ENCODE results near the gene BCAT1.
"Not testable (repeated sequence)": the region's sequence is repeated elsewhere in the genome, so short reads cannot be mapped to it uniquely, and the experiment has no call there.

Gene BCAT1

DNA sequence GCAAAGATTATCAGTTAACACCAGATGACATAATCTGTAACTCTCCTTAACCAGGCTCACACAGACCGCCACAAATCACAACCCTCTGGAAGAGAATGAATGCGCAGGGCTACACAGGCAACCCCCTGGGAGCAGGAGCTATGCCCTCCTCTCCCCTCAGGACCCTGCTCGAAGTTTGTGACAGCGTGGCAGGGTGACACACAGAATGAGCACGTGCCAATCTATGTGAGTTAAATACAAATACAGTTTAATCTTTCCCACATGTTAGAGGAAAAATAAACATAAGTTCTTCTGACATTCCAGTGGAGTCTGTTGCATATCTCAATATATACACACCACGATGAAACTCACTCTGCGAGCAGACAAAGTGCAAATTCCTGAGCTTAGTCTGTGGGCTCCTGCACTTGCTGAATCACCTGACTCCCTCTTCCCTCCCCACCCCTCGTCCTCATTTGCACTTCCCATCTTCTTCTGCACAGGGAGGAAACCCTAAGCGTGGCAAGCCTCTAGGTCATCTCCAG lies 37.6 kb downstream of the BCAT1 start:
- DNase-seq: no peak
- TF ChIP-seq, protein P1, sequence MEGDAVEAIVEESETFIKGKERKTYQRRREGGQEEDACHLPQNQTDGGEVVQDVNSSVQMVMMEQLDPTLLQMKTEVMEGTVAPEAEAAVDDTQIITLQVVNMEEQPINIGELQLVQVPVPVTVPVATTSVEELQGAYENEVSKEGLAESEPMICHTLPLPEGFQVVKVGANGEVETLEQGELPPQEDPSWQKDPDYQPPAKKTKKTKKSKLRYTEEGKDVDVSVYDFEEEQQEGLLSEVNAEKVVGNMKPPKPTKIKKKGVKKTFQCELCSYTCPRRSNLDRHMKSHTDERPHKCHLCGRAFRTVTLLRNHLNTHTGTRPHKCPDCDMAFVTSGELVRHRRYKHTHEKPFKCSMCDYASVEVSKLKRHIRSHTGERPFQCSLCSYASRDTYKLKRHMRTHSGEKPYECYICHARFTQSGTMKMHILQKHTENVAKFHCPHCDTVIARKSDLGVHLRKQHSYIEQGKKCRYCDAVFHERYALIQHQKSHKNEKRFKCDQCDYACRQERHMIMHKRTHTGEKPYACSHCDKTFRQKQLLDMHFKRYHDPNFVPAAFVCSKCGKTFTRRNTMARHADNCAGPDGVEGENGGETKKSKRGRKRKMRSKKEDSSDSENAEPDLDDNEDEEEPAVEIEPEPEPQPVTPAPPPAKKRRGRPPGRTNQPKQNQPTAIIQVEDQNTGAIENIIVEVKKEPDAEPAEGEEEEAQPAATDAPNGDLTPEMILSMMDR (IDR thresholded peaks at IDR 0.05): no peak
- Mint-ChIP-seq H3K9me3 (no peaks in the 10 kb centered on the region), H3K4me1 (peaks cover 13% of the 10 kb centered on the region), H3K36me3 (ENCODE audit: low read depth) (peaks cover 39% of the 10 kb centered on the region), H3K27ac (no peak overlapping the region), H3K4me3 (no peak overlapping the region), H3K27me3 (ENCODE audit: low read depth, poor library complexity) (no peaks in the 10 kb centered on the region)

DNA sequence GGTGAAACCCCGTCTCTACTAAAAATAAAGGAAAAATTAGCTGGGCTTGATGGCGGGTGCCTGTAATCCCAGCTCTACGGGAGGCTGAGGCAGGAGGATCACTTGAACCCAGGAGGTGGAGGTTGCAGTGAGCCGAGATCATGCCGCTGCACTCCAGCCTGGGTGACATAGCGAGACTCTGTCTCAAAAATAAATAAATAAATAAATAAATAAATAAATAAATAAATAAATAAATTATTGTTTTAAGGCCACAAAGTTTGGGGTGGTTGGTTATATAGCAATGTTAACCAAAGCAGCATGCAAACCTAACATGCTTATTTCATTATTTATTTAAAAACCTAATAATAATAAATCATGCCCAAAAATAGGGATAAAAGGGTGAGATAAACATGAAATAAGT lies 38.7 kb downstream of the BCAT1 start:
- H3K27ac Mint-ChIP-seq; H3K9me3 Mint-ChIP-seq; H3K4me3 Mint-ChIP-seq; DNase-seq; H3K27me3 Mint-ChIP-seq (ENCODE audit: low read depth, poor library complexity): not testable (repeated sequence)
- Mint-ChIP-seq H3K4me1 (peaks cover 13% of the 10 kb centered on the region), H3K36me3 (ENCODE audit: low read depth) (peaks cover 36% of the 10 kb centered on the region)

DNA sequence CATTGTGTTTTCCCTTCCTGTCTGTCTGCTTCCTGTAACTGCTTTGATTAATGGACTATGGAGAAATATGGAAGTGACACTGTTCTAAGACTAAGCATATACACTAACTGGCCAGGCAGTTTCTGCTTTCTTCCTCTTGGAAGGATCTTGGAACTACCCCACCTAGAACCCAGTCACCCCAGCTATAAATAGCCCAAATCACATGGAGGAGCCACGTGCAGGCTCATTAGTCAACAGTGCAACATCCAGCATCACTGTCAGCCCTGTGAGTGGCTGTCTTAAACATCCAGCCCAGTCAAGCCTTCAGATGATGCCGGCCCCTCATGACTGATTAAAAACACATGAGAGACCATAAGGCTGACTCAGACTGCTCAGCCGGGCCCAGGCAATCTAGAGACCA lies 39.2 kb downstream of the BCAT1 start:
- Mint-ChIP-seq H3K9me3 (no peaks in the 10 kb centered on the region), H3K4me1 (peaks cover 13% of the 10 kb centered on the region), H3K27ac (no peak overlapping the region), H3K4me3 (no peak overlapping the region), H3K36me3 (ENCODE audit: low read depth) (peaks cover 36% of the 10 kb centered on the region), H3K27me3 (ENCODE audit: low read depth, poor library complexity) (no peaks in the 10 kb centered on the region)
- TF ChIP-seq, protein P1 (IDR thresholded peaks at IDR 0.05): no peak
- no peak for DNase-seq

DNA sequence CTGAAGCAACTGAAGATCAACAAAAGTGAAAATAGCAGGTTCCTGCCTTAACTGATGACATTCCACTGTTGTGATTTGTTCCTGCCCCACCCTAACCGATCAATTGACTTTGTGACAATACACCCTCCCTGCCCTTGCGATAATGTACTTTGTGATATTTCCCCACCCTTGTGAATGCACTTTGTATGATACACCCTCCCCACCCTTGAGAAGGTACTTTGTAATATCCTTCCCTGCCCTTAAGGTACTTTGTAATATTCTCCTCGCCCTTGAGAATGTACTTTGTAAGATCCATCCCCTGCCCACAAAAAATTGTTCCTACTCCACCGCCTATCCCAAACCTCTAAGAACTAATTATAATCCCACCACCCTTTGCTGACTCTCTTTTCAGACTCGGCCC lies 41.4 kb downstream of the BCAT1 start:
- peaks cover 3% of the 10 kb centered on the region for H3K27me3 Mint-ChIP-seq (ENCODE audit: low read depth, poor library complexity)
- H3K36me3 Mint-ChIP-seq (ENCODE audit: low read depth): peaks cover 24% of the 10 kb centered on the region
- no peak overlapping the region for H3K27ac Mint-ChIP-seq
- no peaks in the 10 kb centered on the region for H3K9me3 Mint-ChIP-seq
- no peak overlapping the region for H3K4me3 Mint-ChIP-seq
- no peak for DNase-seq
- TF ChIP-seq, protein P1 (IDR thresholded peaks at IDR 0.05): no peak
- H3K4me1 Mint-ChIP-seq: peaks cover 17% of the 10 kb centered on the region

DNA sequence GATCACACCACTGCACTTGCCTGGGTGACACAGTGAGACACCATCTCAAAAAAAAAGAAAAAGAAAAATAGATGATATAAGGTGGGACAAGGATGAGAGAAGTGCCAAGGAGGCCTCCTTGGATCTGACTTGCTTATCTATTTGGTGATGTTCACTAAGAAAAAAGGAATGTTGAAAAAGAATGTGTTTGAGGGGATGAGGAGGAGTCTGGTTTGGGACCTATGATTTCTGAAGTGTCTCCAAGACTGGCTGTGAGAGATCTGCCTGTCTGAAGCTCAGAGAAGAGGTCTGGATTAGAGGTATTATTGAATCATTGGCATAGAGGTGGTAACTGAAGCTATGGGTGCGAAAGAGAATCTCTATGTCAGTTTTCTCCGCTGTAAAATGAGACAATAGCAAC lies 42.8 kb downstream of the BCAT1 start:
- H3K27me3 Mint-ChIP-seq (ENCODE audit: low read depth, poor library complexity): peaks cover 12% of the 10 kb centered on the region
- DNase-seq: no peak
- TF ChIP-seq, protein P1 (IDR thresholded peaks at IDR 0.05): no peak
- no peaks in the 10 kb centered on the region for H3K9me3 Mint-ChIP-seq
- peaks cover 18% of the 10 kb centered on the region for H3K36me3 Mint-ChIP-seq (ENCODE audit: low read depth)
- no peak overlapping the region for H3K27ac Mint-ChIP-seq
- peaks cover 23% of the 10 kb centered on the region for H3K4me1 Mint-ChIP-seq
- H3K4me3 Mint-ChIP-seq: no peak overlapping the region

DNA sequence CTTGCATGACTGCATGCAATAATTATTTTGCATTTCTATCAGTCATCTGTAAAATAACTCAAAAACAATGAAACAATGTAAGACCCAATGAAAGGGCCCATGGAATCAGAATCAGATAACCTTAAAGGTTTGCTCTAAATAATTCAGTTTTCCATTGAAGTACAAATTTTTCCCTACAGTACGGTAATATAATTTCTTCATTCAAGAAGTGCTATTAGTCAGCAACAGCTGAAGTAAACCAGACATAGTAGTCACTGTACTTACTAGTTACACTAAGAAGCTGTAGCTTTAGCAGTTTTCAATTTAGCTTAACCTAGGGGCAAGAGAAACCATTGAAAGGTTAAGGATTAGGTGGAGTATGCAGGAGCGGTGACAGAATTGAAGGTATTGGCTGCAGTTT lies 43.5 kb downstream of the BCAT1 start:
- TF ChIP-seq, protein P1 (IDR thresholded peaks at IDR 0.05): no peak

More for the DNA sequence above, 43.5 kb downstream of the BCAT1 start:
- peaks cover 12% of the 10 kb centered on the region for H3K27me3 Mint-ChIP-seq (ENCODE audit: low read depth, poor library complexity)
- no peak for DNase-seq
- H3K36me3 Mint-ChIP-seq (ENCODE audit: low read depth): peaks cover 17% of the 10 kb centered on the region
- H3K9me3 Mint-ChIP-seq: no peaks in the 10 kb centered on the region
- H3K4me3 Mint-ChIP-seq: no peak overlapping the region
- H3K27ac Mint-ChIP-seq: no peak overlapping the region
- peaks cover 27% of the 10 kb centered on the region for H3K4me1 Mint-ChIP-seq
